Glomerular visceral epithelial cell (primary cell): Measurements from ENCODE around the gene ZDHHC11.
"Not testable (repeated sequence)": the region's sequence is repeated elsewhere in the genome, so short reads cannot be mapped to it uniquely, and the experiment has no call there.

ENCODE experiments used
- DNase-seq: peaks from one replicate; pipeline ENCODE4 v3.0.0-alpha.2; 2016; ENCODE audit errors: extremely low spot score

The ZDHHC11 gene

GRCh38 chr5:878677-879076 is 27.9 kb upstream of the ZDHHC11 start:
- DNase-seq, result not testable (repeated sequence)

- no peak for DNase-seq
These were observed 27.3 kb upstream of the ZDHHC11 start for GRCh38 chr5:878125-878524.

GRCh38 chr5:876398-877365 is 25.9 kb upstream of the ZDHHC11 start:
- no peak for DNase-seq

GRCh38 chr5:875931-876330 is 25.1 kb upstream of the ZDHHC11 start:
- DNase-seq, result no peak

- no peak for DNase-seq
These were observed 22.5 kb upstream of the ZDHHC11 start for GRCh38 chr5:873328-873727.

GRCh38 chr5:872301-872700 is 21.5 kb upstream of the ZDHHC11 start:
- DNase-seq, result no peak

- DNase-seq, result no peak
These were observed 21.0 kb upstream of the ZDHHC11 start for GRCh38 chr5:871596-872298.

- DNase-seq, result no peak
These were observed 20.2 kb upstream of the ZDHHC11 start for GRCh38 chr5:870956-871355.

GRCh38 chr5:868428-869135 is 17.8 kb upstream of the ZDHHC11 start:
- DNase-seq, result no peak

- no peak for DNase-seq
These were observed 16.6 kb upstream of the ZDHHC11 start for GRCh38 chr5:867300-867870.

- no peak for DNase-seq
These were observed 15.0 kb upstream of the ZDHHC11 start for GRCh38 chr5:865771-866170.

GRCh38 chr5:865168-865521 is 14.4 kb upstream of the ZDHHC11 start:
- no peak for DNase-seq

- DNase-seq, result no peak
These were observed 13.8 kb upstream of the ZDHHC11 start for GRCh38 chr5:864492-865167.

- no peak for DNase-seq
These were observed 12.5 kb upstream of the ZDHHC11 start for GRCh38 chr5:863244-863805.

GRCh38 chr5:862367-863243 is 11.8 kb upstream of the ZDHHC11 start:
- peak; percentile 57 for DNase-seq

- no peak for DNase-seq
These were observed 10.9 kb upstream of the ZDHHC11 start for GRCh38 chr5:861442-862366.

GRCh38 chr5:860506-861150 is 9.8 kb upstream of the ZDHHC11 start:
- no peak for DNase-seq

GRCh38 chr5:859798-860296 is 9.1 kb upstream of the ZDHHC11 start:
- no peak for DNase-seq
